KBM-7 (cell line): ENCODE data around the gene SERPINA3.
"Not testable (repeated sequence)": the region's sequence is repeated elsewhere in the genome, so short reads cannot be mapped to it uniquely, and the experiment has no call there.

Source experiments
- DNase-seq: peaks from one replicate; pipeline ENCODE4 v3.0.0-alpha.2; 2015
- in situ Hi-C: fragments of 300-500 bp; cut with MboI; formaldehyde crosslinking; loops from 2 replicates; pipeline ENCODE4 v1.14.3; 2020; ENCODE audit warnings: low sequenced_read_pairs, low pct_unique_long_range_greater_than_20kb, mixed read lengths

Gene SERPINA3

GRCh38 chr14:94624537-94625352 is 12.6 kb downstream of the SERPINA3 start:
- in situ Hi-C loops: no loop called here
- DNase-seq: no peak

GRCh38 chr14:94625353-94625635 is 13.1 kb downstream of the SERPINA3 start:
- in situ Hi-C loops: no loop called here

GRCh38 chr14:94628578-94628977 is 16.4 kb downstream of the SERPINA3 start:
- DNase-seq: no peak
- in situ Hi-C loops: no loop called here

More at GRCh38 chr14:94625353-94625635, 13.1 kb downstream of the SERPINA3 start:
- no peak for DNase-seq

DNA sequence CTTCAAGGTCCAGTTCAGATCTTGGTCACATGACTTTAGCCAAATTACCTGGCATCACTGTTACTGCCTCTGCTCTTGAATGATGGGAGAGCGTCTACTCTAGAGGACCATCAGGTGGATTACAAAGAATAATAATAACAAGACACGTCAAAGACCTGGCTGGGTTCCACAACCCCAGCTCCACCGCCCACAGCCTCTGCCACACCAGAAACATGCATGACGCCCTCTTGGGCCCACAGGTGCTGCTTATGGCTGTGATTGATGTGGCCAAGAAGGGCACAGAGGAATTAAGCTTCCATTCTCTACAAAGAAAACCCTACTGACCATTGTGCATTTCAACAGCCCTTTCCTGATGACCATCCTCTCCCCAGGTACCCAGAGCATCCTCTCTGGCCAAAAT is 18.2 kb downstream of the SERPINA3 start:
- in situ Hi-C loops: no loop called here
- DNase-seq: no peak

- in situ Hi-C loops: no loop called here
Measured at GRCh38 chr14:94631050-94631449, 18.9 kb downstream of the SERPINA3 start.

GRCh38 chr14:94631536-94632304 is 19.5 kb downstream of the SERPINA3 start:
- in situ Hi-C loops: no loop called here
- DNase-seq: no peak

More at GRCh38 chr14:94631050-94631449, 18.9 kb downstream of the SERPINA3 start:
- no peak for DNase-seq

DNA sequence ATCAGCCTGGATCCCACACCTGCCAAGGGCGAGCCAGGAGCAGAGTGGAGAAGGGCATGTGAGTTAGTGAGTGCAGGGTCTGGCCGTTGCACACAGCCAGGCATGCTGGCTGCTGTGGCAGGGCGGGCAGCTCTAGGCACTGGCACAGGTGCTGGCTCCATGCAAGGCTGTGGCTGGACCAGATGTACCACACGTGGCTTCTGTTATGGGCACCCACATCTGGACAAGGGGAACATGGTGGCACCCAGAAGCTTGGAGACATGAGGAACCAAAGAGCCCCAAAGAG is 20.1 kb downstream of the SERPINA3 start:
- in situ Hi-C loops: no loop called here
- no peak for DNase-seq

- in situ Hi-C loops: no loop called here
- no peak for DNase-seq
Measured at GRCh38 chr14:94633121-94633520, 20.9 kb downstream of the SERPINA3 start.

DNA sequence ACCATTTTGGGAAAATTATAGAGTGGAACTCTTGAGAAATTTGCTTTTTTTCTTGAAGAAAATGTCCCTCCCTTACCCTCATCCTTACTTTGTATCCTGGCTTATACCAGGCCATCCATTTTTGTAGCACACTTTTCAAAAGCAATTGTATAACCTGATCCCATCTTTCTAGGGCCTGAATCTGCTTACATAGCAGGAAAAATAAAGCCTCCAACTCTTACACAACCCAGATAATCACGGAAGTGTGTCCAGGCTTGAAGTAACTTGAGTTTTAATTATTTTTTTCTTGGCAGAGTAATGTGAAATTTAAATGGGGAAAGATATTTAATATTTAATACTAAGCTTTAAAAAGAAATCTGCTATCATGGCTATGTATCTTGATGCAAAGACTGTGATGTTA is 23.0 kb downstream of the SERPINA3 start:
- DNase-seq: no peak
- in situ Hi-C loops: no loop called here

- in situ Hi-C loops: no loop called here
- peak; percentile 2 for DNase-seq
Measured at GRCh38 chr14:94636744-94637412, 24.7 kb downstream of the SERPINA3 start.

- in situ Hi-C loops, DNase-seq: not testable (repeated sequence)
Measured at GRCh38 chr14:94637814-94638213, 25.6 kb downstream of the SERPINA3 start.

GRCh38 chr14:94638339-94638738 is 26.1 kb downstream of the SERPINA3 start:
- DNase-seq: no peak
- in situ Hi-C loops: no loop called here

- no peak for DNase-seq
- in situ Hi-C loops: no loop called here
Measured at GRCh38 chr14:94638961-94639817, 27.0 kb downstream of the SERPINA3 start.

GRCh38 chr14:94640721-94641631 is 28.8 kb downstream of the SERPINA3 start:
- in situ Hi-C loops: no loop called here
- no peak for DNase-seq

- in situ Hi-C loops: no loop called here
- DNase-seq: no peak
Measured at GRCh38 chr14:94641632-94641955, 29.4 kb downstream of the SERPINA3 start.

DNA sequence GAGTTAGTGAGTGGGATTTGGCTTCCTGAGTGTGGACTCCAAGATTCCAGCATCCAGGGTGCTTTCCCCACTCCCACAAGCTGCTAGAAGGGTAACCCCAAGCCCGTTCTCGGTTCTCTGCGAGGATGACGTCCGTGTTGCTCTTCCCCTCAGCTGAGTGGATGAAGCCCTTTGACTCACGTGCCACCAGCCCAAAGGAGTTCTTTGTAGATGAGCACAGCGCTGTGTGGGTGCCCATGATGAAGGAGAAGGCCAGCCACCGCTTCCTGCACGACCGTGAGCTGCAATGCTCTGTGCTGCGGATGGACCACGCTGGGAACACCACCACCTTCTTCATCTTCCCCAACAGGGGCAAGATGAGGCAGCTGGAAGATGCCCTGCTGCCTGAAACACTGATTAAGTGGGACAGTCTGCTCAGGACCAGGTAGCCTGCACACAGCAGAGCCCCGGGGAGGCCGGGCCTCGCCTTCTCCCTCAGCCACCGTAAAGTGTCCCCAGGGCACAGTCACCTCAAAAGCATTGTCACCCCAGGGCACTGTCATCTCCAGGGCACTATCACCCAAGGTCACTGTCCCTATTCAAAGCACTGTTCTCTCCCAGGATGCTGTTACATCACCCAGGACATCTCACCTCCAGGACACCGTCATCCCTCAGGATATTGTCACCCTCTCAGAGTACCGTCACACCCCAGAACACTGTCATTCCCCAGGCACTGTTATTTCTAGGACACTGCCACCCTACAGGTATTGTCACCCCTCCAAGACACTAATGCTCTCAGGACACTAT is 31.3 kb downstream of the SERPINA3 start:
- in situ Hi-C loops: no loop called here
- DNase-seq: no peak

DNA sequence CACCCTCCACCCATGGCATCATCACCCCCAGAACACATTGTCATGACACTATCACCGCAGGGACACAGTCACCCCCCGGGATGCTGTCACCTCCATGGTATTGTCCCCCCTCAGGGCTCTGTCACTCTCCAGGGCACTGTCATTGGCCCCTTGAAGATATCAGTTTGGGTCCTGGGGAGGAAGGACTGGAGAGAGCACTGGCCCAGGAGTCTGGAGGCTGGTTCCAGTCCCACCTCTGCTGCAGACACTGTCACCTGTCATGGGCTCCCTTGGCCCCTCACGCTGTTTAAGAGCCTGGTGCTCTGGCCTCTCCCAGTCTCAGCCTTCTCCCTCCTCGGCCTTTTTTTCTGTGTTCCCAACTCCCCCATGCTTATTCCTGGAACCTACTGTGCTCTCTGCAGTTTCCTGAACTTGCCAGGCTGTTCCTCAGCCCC is 31.9 kb downstream of the SERPINA3 start:
- in situ Hi-C loops: no loop called here

DNA sequence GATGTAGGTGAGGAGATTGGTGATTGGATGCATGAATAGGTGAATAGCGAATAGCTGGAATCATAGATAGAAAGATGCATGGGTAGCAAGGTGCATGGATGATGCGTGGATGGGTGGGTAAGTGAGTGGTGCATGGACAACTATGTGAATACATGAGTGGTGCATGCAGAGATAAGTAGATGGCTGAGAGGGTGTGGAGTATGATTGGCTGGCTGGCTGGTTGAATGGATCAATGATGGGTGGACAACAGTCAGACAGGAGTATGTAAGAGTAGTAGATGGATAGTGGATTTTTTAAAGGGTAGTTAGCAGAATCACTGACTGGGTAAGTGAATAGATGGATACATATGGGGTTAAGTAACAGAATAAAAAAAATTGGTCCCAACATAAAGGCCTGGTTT is 33.9 kb downstream of the SERPINA3 start:
- no peak for DNase-seq
- in situ Hi-C loops: no loop called here

More for the DNA sequence above, 31.9 kb downstream of the SERPINA3 start:
- DNase-seq: no peak
